ENCODE results near the gene SLC34A3.

Gene SLC34A3

DNA sequence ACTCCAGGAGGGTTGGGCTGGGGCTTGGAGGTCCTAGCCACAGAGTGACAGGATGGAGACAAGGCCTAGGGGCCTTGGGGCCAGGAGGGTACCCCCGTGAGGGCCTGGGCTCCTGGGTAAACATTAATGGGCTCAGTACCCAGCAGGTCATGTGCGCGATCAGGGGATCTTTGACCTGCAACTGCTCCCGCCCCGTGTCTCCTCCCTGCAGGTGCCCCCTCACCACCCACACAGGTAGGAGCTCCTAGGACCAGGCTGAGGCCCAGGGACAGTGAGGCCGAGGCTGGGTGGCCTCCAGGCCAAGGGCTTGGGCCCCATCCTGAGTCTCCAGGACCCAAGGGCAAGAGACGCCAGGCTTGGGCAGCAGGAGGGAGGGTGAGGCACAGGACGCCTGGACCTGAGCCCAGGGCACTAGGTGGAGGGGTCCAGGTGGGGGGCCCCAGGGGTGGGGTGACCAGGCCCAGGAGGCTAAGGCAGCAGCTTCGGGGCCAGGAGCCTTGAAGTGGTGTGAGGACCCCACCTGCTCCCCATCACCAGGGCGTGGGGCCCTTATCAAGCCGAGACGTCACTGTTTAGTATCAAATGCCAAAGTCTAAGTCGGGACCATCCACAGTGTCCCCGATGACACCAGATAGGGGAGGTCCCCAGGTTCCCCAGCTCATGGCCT, at the start of gene SLC34A3:
TSS of gene SLC34A3 (plus strand) at position 197 of the 667 bp plus-strand sequence. CDS start 802 bp downstream, outside the sequence.
- Histone ChIP-seq H3K79me2 (ENCODE audit: low read length) (no peaks in the 10 kb centered on the region), H3K27ac (ENCODE audit: low read length) (no peak within 1 kb of the TSS), H3K27me3 (ENCODE audit: low read depth, low read length) (0 out of 2 replicates have a peak, but pooled peaks cover 2% of the 10 kb centered on the region), H2AFZ (ENCODE audit: low read depth, low read length) (no peak within 1 kb of the TSS), H3K4me1 (ENCODE audit: low read length) (peaks cover 24% of the 10 kb centered on the region), H3K9ac (ENCODE audit: low read length) (no peak within 1 kb of the TSS), H3K4me2 (ENCODE audit: low read length) (no peak within 1 kb of the TSS), H3K36me3 (replicated peaks; ENCODE audit: low read depth, low read length) (no peaks in the 10 kb centered on the region), H3K9me3 (ENCODE audit: insufficient read depth, low read length) (no peaks in the 10 kb centered on the region), H3K4me3 (ENCODE audit: low read length) (no peak within 1 kb of the TSS), H4K20me1 (ENCODE audit: insufficient read depth, low read length) (no peaks in the 10 kb centered on the region)
- TF ChIP-seq EZH2phosphoT487 (IDR thresholded peaks at IDR 0.05; ENCODE audit: low read depth): no peak
- TF ChIP-seq, protein P1, sequence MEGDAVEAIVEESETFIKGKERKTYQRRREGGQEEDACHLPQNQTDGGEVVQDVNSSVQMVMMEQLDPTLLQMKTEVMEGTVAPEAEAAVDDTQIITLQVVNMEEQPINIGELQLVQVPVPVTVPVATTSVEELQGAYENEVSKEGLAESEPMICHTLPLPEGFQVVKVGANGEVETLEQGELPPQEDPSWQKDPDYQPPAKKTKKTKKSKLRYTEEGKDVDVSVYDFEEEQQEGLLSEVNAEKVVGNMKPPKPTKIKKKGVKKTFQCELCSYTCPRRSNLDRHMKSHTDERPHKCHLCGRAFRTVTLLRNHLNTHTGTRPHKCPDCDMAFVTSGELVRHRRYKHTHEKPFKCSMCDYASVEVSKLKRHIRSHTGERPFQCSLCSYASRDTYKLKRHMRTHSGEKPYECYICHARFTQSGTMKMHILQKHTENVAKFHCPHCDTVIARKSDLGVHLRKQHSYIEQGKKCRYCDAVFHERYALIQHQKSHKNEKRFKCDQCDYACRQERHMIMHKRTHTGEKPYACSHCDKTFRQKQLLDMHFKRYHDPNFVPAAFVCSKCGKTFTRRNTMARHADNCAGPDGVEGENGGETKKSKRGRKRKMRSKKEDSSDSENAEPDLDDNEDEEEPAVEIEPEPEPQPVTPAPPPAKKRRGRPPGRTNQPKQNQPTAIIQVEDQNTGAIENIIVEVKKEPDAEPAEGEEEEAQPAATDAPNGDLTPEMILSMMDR (IDR thresholded peaks at IDR 0.05; ENCODE audit: low read depth, low read length): no peak

DNA sequence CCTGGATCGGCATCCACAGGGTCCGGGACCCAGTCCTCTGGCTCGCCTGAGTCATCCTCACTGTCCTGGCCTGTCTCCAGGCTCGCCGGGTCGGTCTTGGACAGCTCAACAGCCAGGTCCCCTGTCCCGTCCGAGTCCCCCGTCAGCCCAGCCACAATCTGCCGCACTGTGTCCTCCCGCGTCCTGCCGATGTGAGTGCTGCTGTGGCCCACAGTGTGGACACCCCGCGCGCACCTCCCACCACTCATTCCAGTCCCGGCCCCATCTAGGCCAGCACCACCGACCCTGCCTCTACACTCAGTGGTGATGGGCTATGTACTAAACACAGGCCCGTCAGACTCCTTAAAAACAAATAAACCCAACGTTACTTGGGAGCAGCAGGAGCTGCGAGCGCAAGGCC, 49.0 kb upstream of the SLC34A3 start:
- Histone ChIP-seq H4K20me1 (ENCODE audit: insufficient read depth, low read length) (no peaks in the 10 kb centered on the region; the same call in 1 of the 2 replicates), H3K9ac (ENCODE audit: low read length) (no peak overlapping the region), H3K36me3 (replicated peaks; ENCODE audit: low read depth, low read length) (peaks cover 38% of the 10 kb centered on the region)

DNA sequence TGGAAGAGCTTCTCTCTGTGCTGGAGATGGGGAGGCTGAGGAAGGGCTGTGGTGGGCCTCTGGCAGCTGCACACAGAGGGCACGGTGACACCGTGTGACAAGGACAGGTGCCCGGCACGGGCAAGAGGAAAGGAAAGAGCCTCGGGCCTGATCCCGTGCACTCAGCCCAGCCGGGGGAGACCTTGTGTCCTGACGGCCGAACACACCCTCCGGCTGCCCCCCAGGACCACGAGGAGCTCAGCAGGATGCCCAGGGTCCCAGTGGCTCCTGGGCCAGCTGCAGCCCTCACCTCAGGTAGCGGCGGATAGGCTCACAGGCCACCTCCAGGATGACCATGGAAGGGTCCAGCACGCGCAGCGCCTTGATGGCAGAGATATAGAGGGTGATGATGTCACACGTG, 47.9 kb upstream of the SLC34A3 start:
- Histone ChIP-seq H3K4me3 (ENCODE audit: low read length) (no peak overlapping the region), H3K27me3 (ENCODE audit: low read depth, low read length) (no peaks in the 10 kb centered on the region), H3K79me2 (ENCODE audit: low read length) (peaks cover 21% of the 10 kb centered on the region), H3K27ac (ENCODE audit: low read length) (no peak overlapping the region), H3K36me3 (replicated peaks; ENCODE audit: low read depth, low read length) (peaks cover 34% of the 10 kb centered on the region), H3K9me3 (ENCODE audit: insufficient read depth, low read length) (no peaks in the 10 kb centered on the region), H3K4me1 (ENCODE audit: low read length) (peaks cover 10% of the 10 kb centered on the region), H3K4me2 (ENCODE audit: low read length) (no peak overlapping the region), H4K20me1 (ENCODE audit: insufficient read depth, low read length) (no peaks in the 10 kb centered on the region), H2AFZ (ENCODE audit: low read depth, low read length) (no peak overlapping the region), H3K9ac (ENCODE audit: low read length) (no peak overlapping the region)
- TF ChIP-seq, protein P1 (IDR thresholded peaks at IDR 0.05; ENCODE audit: low read depth, low read length): no peak
- no peak for TF ChIP-seq EZH2phosphoT487 (IDR thresholded peaks at IDR 0.05; ENCODE audit: low read depth)

More for the DNA sequence above, 49.0 kb upstream of the SLC34A3 start:
- Histone ChIP-seq H3K27me3 (ENCODE audit: low read depth, low read length) (no peaks in the 10 kb centered on the region), H3K9me3 (ENCODE audit: insufficient read depth, low read length) (no peaks in the 10 kb centered on the region), H3K4me1 (ENCODE audit: low read length) (no peaks in the 10 kb centered on the region; the same call in 1 of the 2 replicates), H2AFZ (ENCODE audit: low read depth, low read length) (no peak overlapping the region), H3K4me2 (ENCODE audit: low read length) (no peak overlapping the region), H3K27ac (ENCODE audit: low read length) (no peak overlapping the region), H3K79me2 (ENCODE audit: low read length) (peaks cover 10% of the 10 kb centered on the region), H3K4me3 (ENCODE audit: low read length) (no peak overlapping the region)
- TF ChIP-seq, protein P1 (IDR thresholded peaks at IDR 0.05; ENCODE audit: low read depth, low read length): no peak

DNA sequence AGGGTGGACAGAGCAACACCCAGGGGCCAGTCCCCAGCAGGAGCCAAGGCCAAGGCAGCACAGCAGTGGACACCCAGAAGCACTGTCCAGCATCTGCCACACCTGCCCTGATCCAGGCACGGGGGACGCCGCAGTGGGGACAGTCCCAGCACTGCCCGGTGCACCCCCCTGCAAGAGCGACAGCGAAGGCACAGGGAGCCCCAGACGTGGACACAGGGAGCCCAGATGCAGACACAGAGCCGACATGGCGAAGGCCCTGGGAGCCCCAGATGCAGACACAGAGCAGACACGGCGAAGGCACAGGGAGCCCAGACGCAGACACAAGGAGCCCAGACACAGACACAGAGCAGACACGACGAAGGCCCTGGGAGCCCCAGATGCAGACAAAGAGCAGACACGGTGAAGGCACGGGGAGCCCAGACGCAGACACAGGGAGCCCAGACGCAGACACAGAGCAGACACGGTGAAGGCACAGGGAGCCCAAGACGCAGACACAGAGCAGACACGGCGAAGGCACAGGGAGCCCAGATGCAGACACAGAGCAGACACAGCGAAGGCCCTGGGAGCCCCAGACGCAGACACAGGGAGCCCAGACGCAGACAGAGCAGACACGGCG, 46.6 kb upstream of the SLC34A3 start:
- no peaks in the 10 kb centered on the region for H3K27me3 ChIP-seq (ENCODE audit: low read depth, low read length)
- peaks cover 29% of the 10 kb centered on the region for H3K36me3 ChIP-seq (replicated peaks; ENCODE audit: low read depth, low read length)
- TF ChIP-seq EZH2phosphoT487 (IDR thresholded peaks at IDR 0.05; ENCODE audit: low read depth): no peak
- TF ChIP-seq, protein P1 (IDR thresholded peaks at IDR 0.05; ENCODE audit: low read depth, low read length): no peak

More for the DNA sequence above, 46.6 kb upstream of the SLC34A3 start:
- Histone ChIP-seq H3K4me3 (ENCODE audit: low read length) (no peak overlapping the region), H3K27ac (ENCODE audit: low read length) (no peak overlapping the region), H4K20me1 (ENCODE audit: insufficient read depth, low read length) (no peaks in the 10 kb centered on the region), H3K4me2 (ENCODE audit: low read length) (no peak overlapping the region), H3K4me1 (ENCODE audit: low read length) (peaks cover 10% of the 10 kb centered on the region), H2AFZ (ENCODE audit: low read depth, low read length) (no peak overlapping the region), H3K79me2 (ENCODE audit: low read length) (peaks cover 29% of the 10 kb centered on the region), H3K9ac (ENCODE audit: low read length) (no peak overlapping the region), H3K9me3 (ENCODE audit: insufficient read depth, low read length) (no peaks in the 10 kb centered on the region)

Data from OCI-LY3 (cell line).